HCT116 (cell line): Measurements from ENCODE around the gene FOXC2. TPM values are rescaled to one million over a fixed set of nuclear protein-coding genes. Genes with fewer than 3 reads are reported as not detected.

Source experiments
- ATAC-seq: fragments of 200-7000 bp; cut with Tn5 transposase; 2 replicates; pipeline ENCODE4 v1.9.1; 2020; ENCODE audit warnings: mild to moderate bottlenecking, moderate library complexity
- BruUV-seq: library from RNA; stranded (reverse); fragments of 400-500 nt; replicated peaks from 2 replicates; lab custom pipeline; 2021; lab: Mats Ljungman, UMichigan
- CTCF ChIA-PET: fragments of 300-600 bp; sonication (Branson Sonifier 250); formaldehyde crosslinking; loops from one replicate; lab custom pipeline; 2021; ENCODE audit warnings: antibody characterized with exemption; lab: Charles Lee
- POLR2A ChIA-PET: fragments of 300-600, 350-600 bp; sonication (Branson Sonifier 250); formaldehyde crosslinking; loops from one replicate; lab custom pipeline; 2021; ENCODE audit warnings: antibody characterized with exemption; lab: Charles Lee
- RAD21 ChIA-PET, 2 experiments: fragments of 300-600 bp; sonication (Branson Sonifier 250); formaldehyde crosslinking; loops; one replicate each; lab custom pipeline; 2023; ENCODE audit warnings: low total read pairs in 2 of 2; ENCODE audit not compliant: uncharacterized antibody in 2 of 2, unreplicated experiment in 2 of 2, low non-redundant PET in 1 of 2; lab: Charles Lee
- DNase-seq: peaks from one replicate; pipeline ENCODE4 v3.0.0-alpha.2; 2010; ENCODE audit warnings: low read depth, low spot score
- H2AFZ ChIP-seq: fragments of 200-600 bp; shearing (Covaris generic), sonication (generic); 2 replicates; pipeline ENCODE4 v1.6.1; 2017; ENCODE audit warnings: low read depth, mixed run types, mixed read lengths, antibody characterized with exemption, low read length; ENCODE audit not compliant: poor library complexity, severe bottlenecking
- H3K27ac ChIP-seq: 2 replicates; pipeline ENCODE4 v1.5.1; 2012; ENCODE audit warnings: low read depth, low read length
- H3K27me3 ChIP-seq: fragments of 200-600 bp; sonication (generic); 2 replicates; pipeline ENCODE4 v1.6.1; 2016; ENCODE audit warnings: mixed run types, low read length, mixed read lengths; ENCODE audit not compliant: insufficient read depth
- H3K36me3 ChIP-seq, 2 experiments: fragments of 200-500 bp in 1 of 2; fragments of 200-600 bp in 1 of 2; sonication (Bioruptor generic) in 1 of 2; sonication (generic) in 1 of 2; 2 replicates each; pipeline versions ENCODE4 v1.5.1 to v1.6.1; 2014 to 2016; ENCODE audit warnings: low read length in 2 of 2, inconsistent platforms in 1 of 2, mixed read lengths in 1 of 2, mixed run types in 1 of 2; ENCODE audit not compliant: insufficient read depth in 2 of 2, control insufficient read depth in 1 of 2
- H3K4me1 ChIP-seq, 2 experiments: fragments of 200-600 bp in 1 of 2; sonication (generic) in 1 of 2; 2 replicates each; pipeline versions ENCODE4 v1.5.1 to v1.6.1; 2012 to 2017; ENCODE audit warnings: low read length in 2 of 2, inconsistent platforms in 1 of 2, mild to moderate bottlenecking in 1 of 2, mixed read lengths in 1 of 2, mixed run types in 1 of 2, moderate library complexity in 1 of 2; ENCODE audit not compliant: insufficient read depth in 2 of 2, control insufficient read depth in 1 of 2
- H3K4me2 ChIP-seq: fragments of 200-600 bp; sonication (generic); 2 replicates; pipeline ENCODE4 v1.6.1; 2017; ENCODE audit warnings: mixed run types, low read length, mixed read lengths
- H3K4me3 ChIP-seq, 2 experiments: fragments of 200-600 bp in 1 of 2; sonication (generic) in 1 of 2; replicated peaks in 1 of 2; 2 replicates each; pipeline ENCODE4 v1.5.1; 2011 to 2016; ENCODE audit warnings: low read length in 2 of 2, control low read depth in 1 of 2, low read depth in 1 of 2, mild to moderate bottlenecking in 1 of 2, mixed read lengths in 1 of 2, mixed run types in 1 of 2
- H3K79me2 ChIP-seq: fragments of 200-600 bp; sonication (generic); 2 replicates; pipeline ENCODE4 v1.6.1; 2017; ENCODE audit warnings: mild to moderate bottlenecking, mixed run types, low read length, moderate library complexity, mixed read lengths; ENCODE audit not compliant: insufficient read depth
- H3K9ac ChIP-seq: fragments of 200-600 bp; sonication (generic); 2 replicates; pipeline ENCODE4 v1.6.1; 2016; ENCODE audit warnings: low read length, mixed read lengths
- H3K9me2 ChIP-seq: fragments of 200-600 bp; sonication (generic), shearing (Covaris generic); 2 replicates; pipeline ENCODE4 v1.6.1; 2017; ENCODE audit warnings: mixed run types, mild to moderate bottlenecking, moderate library complexity; ENCODE audit not compliant: insufficient read depth
- H3K9me3 ChIP-seq, 2 experiments: fragments of 200-500 bp in 1 of 2; fragments of 200-600 bp in 1 of 2; sonication (Bioruptor generic) in 1 of 2; sonication (generic) in 1 of 2; 2 replicates each; pipeline ENCODE4 v1.6.1; 2014 to 2017; ENCODE audit warnings: low read length in 2 of 2, mixed read lengths in 2 of 2, inconsistent platforms in 1 of 2, low read depth in 1 of 2, mild to moderate bottlenecking in 1 of 2, mixed run types in 1 of 2, moderate library complexity in 1 of 2; ENCODE audit not compliant: control insufficient read depth in 1 of 2, insufficient read depth in 1 of 2
- H4K20me1 ChIP-seq: fragments of 200-600 bp; sonication (generic), shearing (Covaris generic); 2 replicates; pipeline ENCODE4 v1.6.1; 2017; ENCODE audit warnings: mixed run types, mild to moderate bottlenecking, moderate library complexity; ENCODE audit not compliant: insufficient read depth
- CBX3 ChIP-seq: IDR thresholded peaks from 2 replicates; pipeline ENCODE4 v1.6.1; 2012; ENCODE audit warnings: low read depth
- EGR1 ChIP-seq: IDR thresholded peaks from 2 replicates; pipeline ENCODE4 v1.6.1; 2012; ENCODE audit warnings: low read depth
- ELF1 ChIP-seq: IDR thresholded peaks from 2 replicates; pipeline ENCODE4 v1.6.1; 2012; ENCODE audit warnings: low read depth, borderline replicate concordance
- EZH2phosphoT487 ChIP-seq: fragments of 200-600 bp; IDR thresholded peaks from 2 replicates; pipeline ENCODE4 v1.6.1; 2018; ENCODE audit warnings: antibody characterized with exemption, borderline replicate concordance
- FOSL1 ChIP-seq: IDR thresholded peaks from 2 replicates; pipeline ENCODE4 v1.6.1; 2012; ENCODE audit warnings: low read depth
- JUND ChIP-seq: IDR thresholded peaks from 2 replicates; pipeline ENCODE4 v1.6.1; 2012
- POLR2A ChIP-seq: IDR thresholded peaks from 2 replicates; pipeline ENCODE4 v1.7.0; 2011; ENCODE audit warnings: borderline replicate concordance; ENCODE audit not compliant: insufficient read depth, insufficient read length; ENCODE audit errors: extremely low read depth
- RAD21 ChIP-seq: IDR thresholded peaks from 2 replicates; pipeline ENCODE4 v1.6.1; 2012; ENCODE audit warnings: low read depth, mild to moderate bottlenecking
- SIN3A ChIP-seq: IDR thresholded peaks from 2 replicates; pipeline ENCODE4 v1.6.1; 2012; ENCODE audit warnings: low read depth
- SP1 ChIP-seq: IDR thresholded peaks from 2 replicates; pipeline ENCODE4 v1.6.1; 2012; ENCODE audit warnings: low read depth
- SRF ChIP-seq: IDR thresholded peaks from 2 replicates; pipeline ENCODE4 v1.6.1; 2012; ENCODE audit warnings: low read depth
- TCF7L2 ChIP-seq: IDR thresholded peaks from 2 replicates; pipeline ENCODE4 v1.7.0; 2011; ENCODE audit warnings: borderline replicate concordance, inconsistent platforms; ENCODE audit not compliant: insufficient read depth, insufficient read length; ENCODE audit errors: extremely low read depth
- YY1 ChIP-seq: IDR thresholded peaks from 2 replicates; pipeline ENCODE4 v1.6.1; 2011; ENCODE audit warnings: low read length, low read depth, moderate library complexity, mild to moderate bottlenecking; ENCODE audit not compliant: insufficient replicate concordance; ENCODE audit errors: extremely low read depth
- ZFX ChIP-seq: fragments of 450-650 bp; IDR thresholded peaks from 2 replicates; pipeline ENCODE4 v1.6.1; 2017
- intact Hi-C: fragments of 100-400 bp; cut with micrococcal nuclease; formaldehyde crosslinking; loops from 2 replicates; pipeline ENCODE4 v1.10.0; 2022
- total RNA-seq: library from RNA; stranded (reverse); gene quantifications from one replicate; pipeline ENCODE4 v1.2.1, GENCODE V29; 2021; ENCODE audit not compliant: unreplicated experiment
- TF ChIP-seq, protein P1 (sequence below), 3 experiments: fragments of 200-600 bp in 1 of 3; sonication (generic) in 1 of 3; IDR thresholded peaks in 2 of 3; conservative IDR thresholded peaks in 1 of 3; 2 replicates each; pipeline ENCODE4 v1.5.1; 2012 to 2017; ENCODE audit warnings: low read depth in 2 of 3, low read length in 2 of 3, antibody characterized with exemption in 1 of 3, borderline replicate concordance in 1 of 3, control low read depth in 1 of 3, mild to moderate bottlenecking in 1 of 3, mixed read lengths in 1 of 3, mixed run types in 1 of 3, moderate library complexity in 1 of 3; ENCODE audit not compliant: insufficient read depth in 1 of 3

Gene FOXC2
- total RNA-seq, 1 experiment from 2014 or later = 0.22 TPM

DNA sequence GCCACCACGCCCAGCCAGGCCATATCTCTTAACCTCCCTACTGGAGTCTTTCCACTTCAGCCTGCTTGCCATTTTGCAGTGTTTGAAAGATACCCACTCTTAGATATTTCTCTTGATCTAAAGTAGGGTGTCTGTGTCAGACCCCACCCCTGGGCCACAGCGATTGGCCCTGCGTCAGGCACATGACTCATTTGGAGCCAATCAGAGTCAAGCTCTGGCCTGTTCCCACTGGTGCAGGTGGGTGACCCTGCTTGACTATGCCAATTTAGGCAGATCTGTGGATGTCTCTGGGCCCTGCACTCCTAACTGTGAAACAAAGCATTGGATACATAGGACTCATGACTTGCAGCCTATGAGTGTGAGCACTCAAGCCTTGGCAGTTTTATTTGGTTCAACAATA, 39.3 kb downstream of the FOXC2 start:
- DNase-seq (no peak), ATAC-seq (peak; percentile 49; the same call in 1 of the 2 replicates)
- no peaks in the 10 kb centered on the region for H3K9me3 ChIP-seq
- no peak overlapping the region for H2AFZ ChIP-seq
- no peak overlapping the region for H3K9ac ChIP-seq
- no peaks in the 10 kb centered on the region for H3K9me2 ChIP-seq
- POLR2A ChIA-PET = no interaction called here
- 0 out of 2 replicates have a peak, but pooled peaks cover 5% of the 10 kb centered on the region for H3K27me3 ChIP-seq
- no peaks in the 10 kb centered on the region for H3K36me3 ChIP-seq
- no peak overlapping the region for H3K4me2 ChIP-seq
- no peaks in the 10 kb centered on the region for H3K79me2 ChIP-seq
- H3K4me1 ChIP-seq = no peaks in the 10 kb centered on the region
- TF ChIP-seq SRF = no peak
- TF ChIP-seq EGR1 = no peak
- no peak for TF ChIP-seq EZH2phosphoT487
- no peak for TF ChIP-seq ELF1
- TF ChIP-seq SP1 = no peak
- TF ChIP-seq CBX3 = no peak
- no peak for TF ChIP-seq RAD21
- TF ChIP-seq JUND = no peak
- TF ChIP-seq YY1 = no peak
- TF ChIP-seq POLR2A = no peak
- no peak for TF ChIP-seq FOSL1
- no peak for TF ChIP-seq SIN3A
- H4K20me1 ChIP-seq = no peaks in the 10 kb centered on the region
- intact Hi-C loops = no loop called here
- RAD21 ChIA-PET = no interaction called here
- no peak overlapping the region for H3K27ac ChIP-seq
- H3K4me3 ChIP-seq = no peak overlapping the region
- CTCF ChIA-PET = no interaction called here
- BruUV-seq = no TSS peak

DNA sequence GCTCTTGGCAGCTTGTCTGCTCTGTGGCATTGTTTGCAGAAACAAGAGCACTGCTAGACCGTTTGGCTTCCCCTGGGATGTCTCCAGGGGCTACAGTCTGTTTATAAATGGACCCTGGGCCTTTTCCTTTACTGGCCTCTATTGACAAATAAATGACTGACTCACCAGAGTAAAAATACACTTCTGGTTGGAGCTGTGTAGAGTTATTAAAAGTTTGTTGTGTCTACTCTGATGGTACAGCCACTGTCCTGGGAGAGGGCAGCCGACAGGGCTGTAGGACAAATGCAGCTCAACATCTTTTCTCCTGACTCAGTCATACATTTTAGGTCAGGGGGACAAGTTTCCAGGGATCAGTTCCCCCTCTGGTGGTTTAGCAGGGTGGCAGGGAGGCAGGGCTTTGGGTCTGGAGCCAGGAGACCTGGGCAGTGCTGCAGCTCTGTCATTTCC, 41.7 kb downstream of the FOXC2 start:
- POLR2A ChIA-PET = no interaction called here
- no peaks in the 10 kb centered on the region for H3K79me2 ChIP-seq
- TF ChIP-seq TCF7L2 = no peak
- TF ChIP-seq JUND = no peak
- TF ChIP-seq SP1 = no peak
- TF ChIP-seq ZFX = no peak
- no peak for TF ChIP-seq FOSL1
- no peak for TF ChIP-seq EZH2phosphoT487
- TF ChIP-seq, protein P1, sequence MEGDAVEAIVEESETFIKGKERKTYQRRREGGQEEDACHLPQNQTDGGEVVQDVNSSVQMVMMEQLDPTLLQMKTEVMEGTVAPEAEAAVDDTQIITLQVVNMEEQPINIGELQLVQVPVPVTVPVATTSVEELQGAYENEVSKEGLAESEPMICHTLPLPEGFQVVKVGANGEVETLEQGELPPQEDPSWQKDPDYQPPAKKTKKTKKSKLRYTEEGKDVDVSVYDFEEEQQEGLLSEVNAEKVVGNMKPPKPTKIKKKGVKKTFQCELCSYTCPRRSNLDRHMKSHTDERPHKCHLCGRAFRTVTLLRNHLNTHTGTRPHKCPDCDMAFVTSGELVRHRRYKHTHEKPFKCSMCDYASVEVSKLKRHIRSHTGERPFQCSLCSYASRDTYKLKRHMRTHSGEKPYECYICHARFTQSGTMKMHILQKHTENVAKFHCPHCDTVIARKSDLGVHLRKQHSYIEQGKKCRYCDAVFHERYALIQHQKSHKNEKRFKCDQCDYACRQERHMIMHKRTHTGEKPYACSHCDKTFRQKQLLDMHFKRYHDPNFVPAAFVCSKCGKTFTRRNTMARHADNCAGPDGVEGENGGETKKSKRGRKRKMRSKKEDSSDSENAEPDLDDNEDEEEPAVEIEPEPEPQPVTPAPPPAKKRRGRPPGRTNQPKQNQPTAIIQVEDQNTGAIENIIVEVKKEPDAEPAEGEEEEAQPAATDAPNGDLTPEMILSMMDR (IDR thresholded peaks at IDR 0.05 in 2 of 3, conservative IDR thresholded peaks at IDR 0.05 in 1 of 3; ENCODE audit: borderline replicate concordance in 1 of 3, insufficient read depth in 1 of 3, low read depth in 2 of 3, low read length in 2 of 3) = 0 out of 6 replicates have a peak, but pooled peaks of 1 of the 3 experiments have one; percentile 6

More for the DNA sequence above, 41.7 kb downstream of the FOXC2 start:
- DNase-seq = no peak
- intact Hi-C loops = no loop called here
- Histone ChIP-seq H3K4me2 (no peak overlapping the region), H3K36me3 (no peaks in the 10 kb centered on the region), H3K9me2 (no peaks in the 10 kb centered on the region), H3K27ac (no peak overlapping the region), H3K4me1 (no peaks in the 10 kb centered on the region), H3K27me3 (no peaks in the 10 kb centered on the region; the same call in 1 of the 2 replicates), H3K9me3 (no peaks in the 10 kb centered on the region), H3K9ac (no peak overlapping the region), H3K4me3 (no peak overlapping the region), H4K20me1 (no peaks in the 10 kb centered on the region), H2AFZ (no peak overlapping the region)
- ChIA-PET CTCF (no interaction called here), RAD21 (no interaction called here)
- no peak; the same call in 1 of the 2 replicates for ATAC-seq
- BruUV-seq = no TSS peak
